Stimulated activated CD4-positive, alpha-beta T cell treated with anti-CD3 and anti-CD28 coated beads, Interleukin-2, amount 100 ng/mL, for 48 hours (primary cell): ENCODE data around the gene RCAN1.
"Not testable (repeated sequence)": the region's sequence is repeated elsewhere in the genome, so short reads cannot be mapped to it uniquely, and the experiment has no call there.

Source experiments
- DNase-seq, 2 donors: peaks; one replicate each; pipeline ENCODE4 v3.0.0-alpha.2; 2020

The RCAN1 gene

DNA sequence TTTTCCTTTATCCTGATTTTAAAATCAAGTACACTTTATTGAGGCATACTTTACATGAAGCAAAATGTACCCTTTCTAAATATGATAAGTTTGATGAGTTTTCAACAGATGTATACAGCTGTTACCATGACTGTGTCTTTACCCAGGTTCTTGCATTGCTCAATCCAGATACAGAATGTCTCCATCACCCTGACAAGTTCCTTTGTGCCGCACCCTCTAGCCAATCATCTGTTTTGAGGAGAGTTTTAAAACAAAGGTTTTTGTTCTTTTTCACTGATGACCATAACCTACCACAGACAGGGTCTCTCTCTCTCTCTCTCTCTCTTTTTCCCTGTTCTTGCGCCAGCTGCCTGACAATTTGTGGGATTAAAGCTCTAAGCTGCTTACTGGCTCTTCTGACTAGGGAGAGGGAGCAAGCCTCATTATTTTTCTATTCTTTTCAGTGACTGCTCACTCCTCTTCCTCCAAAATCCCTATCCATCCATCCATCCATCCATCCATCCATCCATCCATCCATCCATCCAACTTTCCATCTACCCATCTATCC lies 101.7 kb downstream of the RCAN1 start:
- DNase-seq: no peak

DNA sequence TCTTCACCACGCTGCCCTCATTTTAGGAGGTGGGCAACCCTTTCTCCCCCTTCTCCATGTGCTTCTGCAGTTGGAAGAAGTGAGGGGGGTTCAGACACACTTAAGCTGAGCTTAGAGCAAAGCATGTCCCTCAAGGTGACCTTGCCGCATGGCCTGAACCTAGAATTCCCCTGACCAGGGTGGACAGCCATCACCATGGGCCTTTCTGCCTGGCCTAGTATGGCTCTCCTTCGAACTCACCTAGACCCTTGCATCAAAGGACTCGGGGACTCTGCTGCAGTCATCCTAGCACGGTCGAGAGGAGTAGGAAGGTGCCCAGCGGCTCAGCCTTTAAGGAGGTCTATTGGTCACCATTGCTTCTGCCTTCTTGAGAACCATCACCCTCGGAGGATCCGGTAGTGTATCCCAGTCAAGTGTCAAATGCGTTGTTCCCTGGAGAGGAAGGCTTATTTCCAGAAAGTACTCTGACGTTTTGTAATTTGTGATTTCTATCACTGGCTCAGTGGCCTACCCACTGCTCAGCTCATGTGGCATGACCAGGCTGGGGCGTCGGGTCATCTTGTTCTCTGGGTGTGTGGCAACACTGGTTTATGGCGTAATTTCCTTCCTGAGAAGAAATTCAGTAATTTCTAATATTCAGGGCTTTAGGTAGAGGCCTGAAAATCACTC lies 103.0 kb downstream of the RCAN1 start, which contains the start of gene KCNE1:
KCNE1 (minus strand) TSS at position 424 of the 669 bp plus-strand sequence. CDS start 62,576 bp downstream, outside the sequence.
- DNase-seq: no peak

DNA sequence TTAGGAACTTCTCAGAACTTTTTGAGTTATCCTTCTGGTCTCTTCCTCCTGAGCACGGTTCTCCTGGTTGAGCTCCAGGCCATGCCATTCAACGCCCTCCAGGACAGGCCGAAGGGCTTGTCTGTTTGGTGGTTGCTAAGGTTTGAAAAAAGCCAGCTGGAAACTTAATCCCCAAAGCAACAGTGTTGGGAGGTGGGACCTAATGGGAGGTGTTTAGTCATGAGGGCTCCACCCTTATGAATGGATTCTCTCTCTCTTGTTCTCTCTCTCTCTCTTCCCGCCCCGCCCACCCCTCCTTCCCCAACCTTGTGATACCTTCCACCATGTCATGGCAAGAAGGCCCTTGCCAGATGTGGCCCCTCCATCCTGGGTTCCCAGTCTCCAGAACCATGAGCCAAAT lies 103.7 kb downstream of the RCAN1 start:
- no peak for DNase-seq

DNA sequence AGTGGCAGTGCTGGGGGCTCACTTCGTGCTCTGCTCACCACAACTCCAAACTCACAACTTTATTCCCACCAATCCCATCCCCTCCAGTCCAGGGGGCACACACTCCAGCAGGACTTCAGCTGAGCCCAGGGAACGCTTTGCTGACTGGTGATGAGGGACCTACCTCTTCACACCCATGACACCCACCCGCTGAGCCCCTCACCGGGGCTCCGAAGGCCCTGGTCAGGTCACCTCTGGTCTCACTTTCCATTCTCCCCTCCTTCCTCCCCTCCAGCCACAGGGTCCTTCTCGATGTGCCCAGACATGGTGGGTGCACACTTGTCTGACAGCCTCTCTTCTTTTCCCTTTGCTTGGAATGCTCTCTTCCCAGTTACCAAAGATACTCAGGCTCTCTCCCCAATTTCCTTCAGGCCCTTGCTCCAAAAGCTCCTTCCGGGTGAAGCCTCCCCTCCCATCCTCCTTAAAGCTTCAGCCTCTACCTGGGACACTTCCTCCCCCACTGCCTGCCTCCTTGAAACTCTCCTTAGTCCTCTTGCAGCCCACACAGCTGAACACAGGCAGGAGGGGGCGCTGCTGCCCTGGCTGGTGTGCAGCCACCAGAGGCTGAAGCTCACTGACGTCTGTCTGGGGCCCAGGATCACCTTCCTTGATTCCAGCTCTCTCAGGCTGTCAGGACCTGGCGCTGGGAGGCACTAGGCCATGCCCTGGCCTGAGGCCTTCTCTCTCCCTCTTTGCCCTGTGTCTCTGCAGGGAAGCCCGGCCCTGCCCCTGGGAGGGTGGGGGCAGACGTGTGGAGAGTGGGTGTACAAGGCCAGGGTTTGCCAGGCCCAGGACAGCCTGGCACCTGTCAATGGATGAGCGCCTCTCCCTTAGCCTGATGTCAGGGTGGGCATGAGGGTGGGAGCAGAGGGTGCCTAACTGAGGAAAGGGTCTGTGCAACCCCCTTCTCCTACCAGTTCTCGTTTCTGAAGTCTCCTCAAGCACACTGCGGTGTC lies 104.5 kb downstream of the RCAN1 start:
- DNase-seq: peak; percentile 59 to 67

DNA sequence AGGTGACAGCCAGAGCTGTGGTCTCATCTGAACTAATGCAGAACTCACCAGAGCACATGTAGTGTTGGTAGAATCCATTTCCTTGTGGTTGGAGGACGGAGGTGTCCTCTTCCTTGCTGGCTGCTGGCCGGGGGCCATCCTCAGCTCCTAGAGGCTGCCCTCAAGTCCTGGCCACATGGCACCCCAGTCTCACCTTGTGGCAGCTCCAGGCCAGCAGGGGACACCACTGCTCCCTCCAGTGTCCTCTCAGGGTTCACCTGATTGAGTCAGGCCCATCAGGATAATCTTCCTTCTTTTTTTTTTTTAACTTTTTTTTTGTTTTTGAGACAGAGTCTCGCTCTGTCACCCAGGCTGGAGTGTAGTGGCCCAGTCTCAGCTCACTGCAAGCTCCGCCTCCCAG lies 105.8 kb downstream of the RCAN1 start:
- no peak for DNase-seq

DNA sequence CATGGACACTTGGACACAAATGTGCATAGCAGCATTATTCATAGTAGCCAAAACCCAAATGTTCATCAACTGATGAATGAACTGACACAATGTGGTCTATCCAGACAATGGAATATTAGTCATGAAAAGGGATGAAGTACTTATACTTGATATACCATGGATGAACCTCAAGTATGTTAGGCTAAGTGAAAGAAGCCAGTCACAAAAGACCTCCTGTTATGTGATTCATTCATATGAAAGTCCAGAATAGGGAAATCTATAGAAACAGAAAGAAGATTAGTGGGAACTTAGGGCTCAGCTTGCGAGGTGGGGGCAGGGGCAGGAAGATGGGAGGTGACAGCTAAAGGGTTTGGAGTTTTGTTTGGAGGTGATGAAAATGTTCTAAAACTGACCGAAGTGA lies 110.3 kb downstream of the RCAN1 start:
- no peak for DNase-seq

DNA sequence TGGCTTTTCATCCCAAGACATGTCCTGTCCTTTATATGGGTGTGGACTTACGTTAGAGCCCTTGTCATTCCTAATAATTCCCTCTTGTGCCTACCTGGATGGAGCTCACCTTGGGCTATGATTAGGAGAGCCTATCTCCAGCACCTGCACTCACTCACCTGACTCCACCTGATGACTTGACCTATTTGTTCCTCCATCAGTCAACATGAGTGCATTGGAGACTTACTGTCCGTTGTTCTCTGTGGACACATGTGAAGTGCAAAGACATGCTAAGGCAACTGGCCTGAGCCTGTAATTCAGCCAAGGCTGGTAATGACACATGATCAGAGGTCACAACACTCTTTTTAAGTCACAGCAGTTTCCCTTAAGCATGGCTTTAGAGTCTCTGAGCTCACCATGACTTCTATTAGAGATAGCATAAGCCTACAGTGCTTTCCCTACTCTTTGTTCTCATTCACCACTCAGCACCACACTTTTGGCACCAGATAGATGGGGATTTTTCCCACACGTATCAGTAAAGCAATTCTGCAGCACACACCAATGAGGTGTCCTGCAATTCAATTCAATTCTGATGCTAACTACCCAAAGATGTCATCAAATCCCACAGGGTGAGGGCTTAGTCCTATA lies 112.3 kb downstream of the RCAN1 start:
- DNase-seq: no peak

DNA sequence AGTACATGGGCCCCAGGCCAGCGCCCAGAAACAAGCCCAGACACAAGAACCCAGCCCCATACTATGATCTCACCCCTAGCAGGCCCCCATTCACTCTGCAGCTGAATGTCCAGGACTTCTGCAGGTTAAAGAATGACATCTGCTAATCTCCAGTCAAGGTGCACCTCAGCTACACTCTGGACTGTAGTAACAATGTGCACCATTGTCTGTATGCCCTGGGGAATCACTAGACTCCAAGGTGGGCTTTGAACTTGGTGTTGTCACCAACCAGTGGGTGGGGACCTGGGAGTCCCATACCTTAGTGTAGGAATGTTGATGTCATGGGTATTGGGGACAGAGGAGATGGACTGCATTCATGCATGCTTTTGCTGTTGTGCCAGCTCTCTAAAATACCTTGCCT lies 113.2 kb downstream of the RCAN1 start:
- DNase-seq: no peak

DNA sequence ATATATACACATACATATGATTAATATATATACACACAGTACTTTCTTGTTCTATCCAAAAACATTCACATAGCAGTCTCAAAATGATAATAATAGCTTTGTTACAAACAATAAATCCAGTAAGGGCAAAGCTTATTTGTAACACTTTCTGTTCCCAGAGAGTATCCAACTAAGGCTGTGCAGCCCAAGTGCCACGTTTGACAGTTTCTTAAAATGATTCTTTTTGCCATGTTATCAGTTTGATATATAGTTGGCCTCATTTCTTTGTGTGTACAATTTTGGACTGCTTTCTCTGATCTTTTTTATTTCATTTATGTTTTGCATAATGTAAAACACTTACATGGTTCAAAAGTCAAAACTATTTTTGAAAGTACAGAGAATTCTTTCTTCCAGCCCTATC lies 114.7 kb downstream of the RCAN1 start:
- DNase-seq: no peak

DNA sequence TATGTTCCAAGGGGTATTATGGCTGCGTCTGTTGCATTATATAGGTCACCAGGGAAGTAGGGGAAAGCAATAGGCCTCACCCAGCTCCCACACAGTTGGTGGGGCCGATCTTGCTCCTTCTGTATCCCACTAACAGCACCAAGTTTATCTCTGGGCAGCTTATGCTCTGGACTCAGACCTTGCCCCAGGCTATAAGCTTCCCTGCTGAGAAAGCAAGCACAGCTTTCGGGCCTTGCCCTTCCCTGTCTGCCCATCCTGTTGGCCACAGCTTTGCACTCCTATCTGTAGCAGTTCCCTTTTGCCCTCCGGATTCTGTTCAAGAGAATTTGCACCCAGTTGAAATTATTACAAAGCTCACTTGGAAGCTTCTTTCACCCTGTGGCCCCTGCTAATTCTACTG lies 115.8 kb downstream of the RCAN1 start:
- no peak for DNase-seq

DNA sequence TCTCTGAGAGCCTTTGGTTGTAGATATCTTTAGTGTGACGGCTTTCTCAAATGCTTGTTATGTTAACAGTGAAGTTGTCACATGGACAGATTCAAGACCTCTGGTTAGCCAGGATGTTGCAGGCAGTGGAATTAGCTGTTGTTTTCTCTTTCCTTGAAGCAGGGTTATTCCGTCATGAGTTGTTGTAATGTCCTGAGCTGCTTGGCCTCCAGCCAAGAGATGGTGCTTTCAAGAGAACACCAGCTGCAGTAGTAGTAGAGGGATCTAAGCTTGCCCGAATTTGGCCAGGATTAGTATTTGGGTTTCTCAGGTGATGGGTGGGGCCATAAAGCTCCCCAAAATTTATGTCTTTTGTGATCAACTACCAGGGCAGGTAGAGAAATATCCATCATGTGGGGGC lies 116.3 kb downstream of the RCAN1 start:
- no peak for DNase-seq

DNA sequence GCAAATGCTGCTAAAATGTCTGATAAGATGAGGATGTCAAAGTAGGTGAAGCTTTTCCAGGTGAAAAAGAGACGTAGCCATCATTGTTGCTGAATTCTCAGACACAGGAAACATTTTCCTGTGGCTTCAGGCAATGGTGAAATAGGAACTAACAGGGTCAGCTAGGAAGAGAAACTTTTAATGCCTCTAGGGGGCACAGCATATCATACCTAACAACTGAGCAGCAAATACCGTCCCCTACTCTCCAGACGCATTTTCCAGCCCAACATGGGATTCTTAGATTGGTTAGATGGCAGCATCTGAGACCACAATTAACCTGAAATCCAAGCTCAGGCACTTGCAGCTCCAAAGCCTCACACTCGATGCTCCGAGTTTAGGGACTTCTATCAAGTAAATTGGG lies 131.1 kb downstream of the RCAN1 start:
- DNase-seq: not testable (repeated sequence)

DNA sequence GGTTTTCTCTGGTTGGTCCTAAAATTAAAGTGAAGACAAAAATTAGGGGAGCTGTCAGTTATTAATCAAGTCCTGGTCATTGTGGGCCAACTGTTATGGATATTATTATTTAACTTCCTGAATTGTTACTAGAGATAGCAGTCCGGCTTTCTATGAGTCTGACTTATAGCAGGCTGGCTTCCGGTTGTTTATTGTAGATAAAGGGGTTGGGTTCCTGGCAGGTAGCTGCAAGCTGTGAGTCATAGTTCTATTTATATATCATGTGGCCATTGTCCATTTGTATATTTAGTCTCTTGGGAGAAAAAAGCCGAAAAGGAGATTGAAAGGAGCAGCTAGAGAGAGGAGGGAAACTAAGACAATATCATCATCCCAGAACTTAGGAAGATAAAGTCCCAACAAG lies 131.5 kb downstream of the RCAN1 start:
- not testable (repeated sequence) for DNase-seq

DNA sequence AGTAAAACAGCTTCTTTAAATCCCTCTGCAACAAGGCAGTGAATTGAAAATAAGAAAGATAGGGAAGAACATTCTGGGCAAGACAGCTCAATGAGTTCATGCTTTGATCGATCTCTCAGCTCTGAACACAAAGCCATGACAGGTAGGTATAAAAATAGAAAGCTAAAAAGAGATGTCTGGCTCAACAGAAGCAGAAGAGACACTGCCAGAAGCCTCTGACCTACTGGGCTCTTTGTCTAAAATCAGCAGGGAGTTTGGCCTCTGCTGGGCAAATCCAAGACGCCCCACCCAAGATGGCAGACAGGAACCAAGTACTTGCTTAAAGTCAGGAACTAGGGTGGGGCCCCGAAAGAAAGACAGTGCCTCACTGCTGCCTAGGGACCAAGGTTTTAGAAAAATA lies 147.6 kb downstream of the RCAN1 start:
- DNase-seq: not testable (repeated sequence)
